GM12865 (cell line): ENCODE data around the gene HMOX2.

Experiments
- DNase-seq: peaks from one replicate; pipeline ENCODE4 v3.0.0; 2010; ENCODE audit warnings: low read depth
- H3K4me3 ChIP-seq: 2 replicates; pipeline ENCODE4 v1.5.1; 2011; ENCODE audit warnings: mild to moderate bottlenecking, low read depth, low read length, control low read depth
- TF ChIP-seq, protein P1 (sequence below): IDR thresholded peaks from 2 replicates; pipeline ENCODE4 v1.5.1; 2011; ENCODE audit warnings: low read length, control low read depth, low read depth, inconsistent platforms; ENCODE audit not compliant: insufficient read depth; ENCODE audit errors: missing control alignments

HMOX2 gene

DNA sequence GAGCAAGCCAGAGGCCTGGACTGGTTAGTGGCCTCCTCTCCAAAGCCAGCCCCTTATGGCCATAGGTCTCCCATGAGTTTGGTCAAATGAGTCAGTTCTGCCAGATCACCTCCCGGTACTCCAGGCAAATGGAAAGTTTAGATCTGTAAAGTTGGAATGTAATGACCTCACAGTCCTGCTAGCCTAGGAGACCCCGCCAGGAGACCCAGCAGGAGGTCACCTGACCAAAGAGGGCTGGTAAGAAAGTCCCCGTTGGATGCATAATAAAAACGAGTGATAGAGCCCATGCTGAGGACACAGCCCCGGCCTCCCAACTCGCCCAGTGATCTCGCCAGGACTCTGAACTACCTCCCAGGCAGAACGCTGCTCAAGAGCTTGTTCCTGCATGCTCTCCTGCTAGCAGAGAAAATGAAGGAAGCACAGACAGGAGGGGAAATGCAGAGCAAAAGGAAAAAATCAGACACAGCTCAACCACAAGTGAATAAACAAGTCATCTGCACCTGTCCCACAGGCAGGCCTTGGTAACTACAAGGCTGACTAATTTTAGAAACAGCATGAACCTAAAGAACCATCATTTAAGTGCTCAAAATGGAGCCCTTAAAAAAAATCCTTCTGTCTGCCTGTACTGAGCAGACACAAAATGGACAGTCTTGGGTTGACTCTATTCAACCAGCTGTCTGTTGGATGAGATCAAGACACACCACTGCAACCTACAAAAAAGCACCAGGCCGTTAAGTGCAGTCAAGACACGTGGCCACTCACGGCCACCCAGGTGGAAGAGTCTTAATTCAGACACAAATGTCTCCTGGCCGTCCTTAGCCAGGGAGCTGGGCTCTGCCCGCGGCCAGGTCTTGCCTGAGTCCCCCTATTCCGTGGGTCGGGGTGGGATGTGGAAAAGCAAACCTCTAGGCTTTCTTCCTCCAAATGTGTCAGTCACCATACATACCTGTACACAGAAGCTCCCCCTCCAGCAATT lies 53.2 kb downstream of the HMOX2 start:
- TF ChIP-seq, protein P1, sequence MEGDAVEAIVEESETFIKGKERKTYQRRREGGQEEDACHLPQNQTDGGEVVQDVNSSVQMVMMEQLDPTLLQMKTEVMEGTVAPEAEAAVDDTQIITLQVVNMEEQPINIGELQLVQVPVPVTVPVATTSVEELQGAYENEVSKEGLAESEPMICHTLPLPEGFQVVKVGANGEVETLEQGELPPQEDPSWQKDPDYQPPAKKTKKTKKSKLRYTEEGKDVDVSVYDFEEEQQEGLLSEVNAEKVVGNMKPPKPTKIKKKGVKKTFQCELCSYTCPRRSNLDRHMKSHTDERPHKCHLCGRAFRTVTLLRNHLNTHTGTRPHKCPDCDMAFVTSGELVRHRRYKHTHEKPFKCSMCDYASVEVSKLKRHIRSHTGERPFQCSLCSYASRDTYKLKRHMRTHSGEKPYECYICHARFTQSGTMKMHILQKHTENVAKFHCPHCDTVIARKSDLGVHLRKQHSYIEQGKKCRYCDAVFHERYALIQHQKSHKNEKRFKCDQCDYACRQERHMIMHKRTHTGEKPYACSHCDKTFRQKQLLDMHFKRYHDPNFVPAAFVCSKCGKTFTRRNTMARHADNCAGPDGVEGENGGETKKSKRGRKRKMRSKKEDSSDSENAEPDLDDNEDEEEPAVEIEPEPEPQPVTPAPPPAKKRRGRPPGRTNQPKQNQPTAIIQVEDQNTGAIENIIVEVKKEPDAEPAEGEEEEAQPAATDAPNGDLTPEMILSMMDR: no peak
- DNase-seq: peak; percentile 40
- no peak overlapping the region for H3K4me3 ChIP-seq

DNA sequence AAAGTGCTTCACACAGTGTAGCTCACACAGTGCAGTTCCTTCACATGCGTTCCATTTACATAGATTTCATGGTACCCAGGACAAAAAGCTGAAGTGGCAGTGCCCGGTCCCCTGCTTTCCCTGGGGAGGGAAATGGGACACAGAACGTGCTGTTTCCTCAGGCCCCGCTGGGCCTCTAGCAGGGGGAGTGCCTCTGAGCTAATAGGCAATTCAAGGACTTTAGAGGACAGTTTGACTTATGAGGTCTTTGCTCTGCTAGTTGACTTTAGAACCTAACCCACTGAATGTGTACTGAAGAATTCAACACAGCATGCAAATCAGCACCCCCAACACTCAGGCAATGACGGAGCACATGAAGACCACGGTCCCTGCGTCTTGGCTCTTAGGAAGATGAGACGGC lies 55.6 kb downstream of the HMOX2 start:
- DNase-seq: no peak
- TF ChIP-seq, protein P1: no peak

DNA sequence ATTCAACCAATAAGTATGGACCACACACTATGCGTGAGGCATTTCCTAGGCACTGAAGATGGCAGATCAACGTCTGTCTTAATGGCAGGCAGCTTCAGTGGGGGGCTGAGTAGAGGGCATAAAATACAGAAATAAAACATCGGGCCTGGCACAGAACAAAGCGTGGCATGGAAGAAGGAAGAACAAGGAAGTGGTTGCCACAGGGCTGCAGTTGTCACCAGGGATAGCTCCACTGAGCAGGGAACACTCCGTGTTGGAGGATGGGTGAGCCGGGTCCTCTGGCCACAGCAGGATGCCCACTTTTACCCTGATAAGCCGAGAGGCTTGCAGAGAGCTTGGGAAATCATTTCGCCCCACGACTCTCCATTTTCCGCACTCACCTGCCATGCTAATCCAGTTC lies 56.0 kb downstream of the HMOX2 start:
- no peak for DNase-seq
- H3K4me3 ChIP-seq: no peak overlapping the region
- TF ChIP-seq, protein P1: no peak

More for the DNA sequence above, 55.6 kb downstream of the HMOX2 start:
- no peak overlapping the region for H3K4me3 ChIP-seq

DNA sequence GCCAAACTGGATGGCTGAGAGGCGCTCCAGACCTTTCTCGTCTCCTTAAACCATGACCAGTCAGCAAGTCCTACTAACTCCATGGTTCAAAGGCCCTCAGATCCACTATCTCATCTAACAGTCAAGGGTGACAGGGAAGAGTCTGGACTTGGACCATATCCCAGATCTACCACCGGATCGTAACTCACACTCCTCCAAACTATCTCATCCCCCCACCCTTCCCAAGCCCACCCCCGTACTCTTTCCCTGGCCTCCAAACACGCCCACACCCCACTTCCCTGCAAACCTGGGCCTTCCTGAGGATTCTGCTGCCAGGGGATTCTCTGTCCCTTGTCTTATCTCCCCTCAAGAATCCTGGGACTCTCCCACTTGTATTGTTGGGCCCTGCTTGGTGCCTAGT lies 57.3 kb downstream of the HMOX2 start:
- DNase-seq: no peak

DNA sequence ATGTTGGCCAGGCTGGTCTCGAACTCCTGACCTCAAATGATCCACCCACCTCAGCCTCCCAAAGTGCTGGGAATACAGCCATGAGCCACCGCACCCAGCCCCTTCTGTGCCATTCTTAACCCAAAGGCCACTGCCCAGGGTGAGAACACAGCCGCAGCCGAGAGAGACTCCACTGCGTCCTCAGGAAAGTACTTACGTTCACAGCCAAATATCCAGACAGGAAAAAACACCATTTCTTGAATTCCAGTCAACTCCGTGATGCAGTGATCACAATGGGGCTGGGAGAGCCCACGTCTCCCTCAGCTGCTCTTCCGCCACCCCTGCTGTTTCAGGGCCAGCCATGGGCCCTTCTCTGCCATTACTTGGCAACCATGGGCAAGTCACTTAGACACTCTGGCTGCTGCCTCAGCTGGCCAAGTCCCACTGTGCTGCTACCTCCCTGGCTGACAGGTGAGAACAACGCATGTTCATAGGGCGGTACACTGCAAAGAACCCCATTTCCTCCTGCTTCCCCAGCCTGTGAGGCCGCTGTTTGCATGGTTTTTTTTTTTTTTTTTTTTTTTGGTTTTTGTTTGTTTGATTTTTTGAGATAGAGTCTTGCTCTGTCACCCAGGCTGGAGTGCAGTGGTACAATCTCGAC lies 58.1 kb downstream of the HMOX2 start:
- TF ChIP-seq, protein P1: no peak
- no peak overlapping the region for H3K4me3 ChIP-seq
- DNase-seq: no peak

More for the DNA sequence above, 57.3 kb downstream of the HMOX2 start:
- H3K4me3 ChIP-seq: no peak overlapping the region
- TF ChIP-seq, protein P1: no peak

DNA sequence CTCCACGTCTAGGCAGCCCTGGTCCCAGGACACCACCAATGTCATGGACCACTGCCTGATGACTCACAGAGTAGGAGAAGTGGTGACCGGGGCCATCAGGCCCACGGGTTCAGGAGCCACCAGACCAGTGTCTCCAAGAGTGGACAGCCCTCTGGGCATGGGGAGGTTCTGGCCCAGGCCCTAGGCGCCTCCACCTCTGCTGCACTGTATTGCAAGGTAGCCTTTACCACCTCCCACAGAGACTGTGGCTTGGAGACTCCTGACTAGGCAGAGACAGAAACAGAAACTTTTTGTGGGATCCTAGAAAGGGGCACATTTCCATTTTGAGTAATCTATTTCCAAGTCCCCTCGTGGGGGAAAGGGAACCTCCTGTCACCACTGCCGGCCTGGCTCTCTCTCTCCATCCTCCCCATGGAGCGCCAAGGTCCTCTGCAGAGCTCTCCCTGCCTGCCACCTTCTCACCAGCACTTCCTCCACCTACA lies 59.5 kb downstream of the HMOX2 start:
- peak; percentile 16 for DNase-seq
- TF ChIP-seq, protein P1: no peak
- H3K4me3 ChIP-seq: no peak overlapping the region
